ENCODE results near the gene ANKRD37.

GRCh38 chr4:185364886-185365285 is 31.8 kb upstream of the ANKRD37 start:
- TF ChIP-seq CTCF (IDR thresholded peaks at IDR 0.05) (no peak), ZFX (IDR thresholded peaks at IDR 0.05; ENCODE audit: borderline replicate concordance) (no peak)

Measured in 22Rv1 (cell line).